H1 (cell line): ENCODE measurements around the gene KCNQ1. TPM values are rescaled to one million over a fixed set of nuclear protein-coding genes. Genes with fewer than 3 reads are reported as not detected.

Source experiments
- CTBP2 ChIP-seq: IDR thresholded peaks from 2 replicates; pipeline ENCODE4 v1.7.0; 2011; ENCODE audit warnings: borderline replicate concordance, mild to moderate bottlenecking, moderate library complexity, mixed read lengths, low read length; ENCODE audit not compliant: insufficient read depth, insufficient read length
- FOSL1 ChIP-seq: IDR thresholded peaks from 2 replicates; pipeline ENCODE4 v1.6.1; 2011; ENCODE audit warnings: mild to moderate bottlenecking, low read depth, low read length, moderate library complexity; ENCODE audit not compliant: insufficient read depth
- KDM1A ChIP-seq: fragments of 200-600, 300-600 bp; sonication (generic); IDR thresholded peaks from 2 replicates; pipeline ENCODE4 v1.7.1; 2016; ENCODE audit warnings: mild to moderate bottlenecking, low read length, borderline replicate concordance
- polyA plus RNA-seq, 7 experiments: library from polyadenylated mRNA; depleted of rRNA in 3 of 7; stranded (reverse) in 5 of 7; unstranded in 2 of 7; fragments of >200 nt in 5 of 7; fragments of 200-250 nt in 2 of 7; gene quantifications; 1 replicate in 5 of 7; 2 replicates in 1 of 7; 4 replicates in 1 of 7; pipeline versions ENCODE4 v1.2.1 to v1.2.3, GENCODE V29; 2011 to 2013; ENCODE audit warnings: missing spikeins in 2 of 7, mixed read lengths in 2 of 7
- total RNA-seq: library from RNA; stranded (reverse); fragmentation: NEBNext Ultra II Directional; extraction: Animal tissue kit (Norgen Biotek cat#: 25700); gene quantifications from 2 replicates; pipeline ENCODE4 v1.2.1, GENCODE V29; 2021
- TF ChIP-seq, protein P1 (sequence below): fragments of 300-600 bp; sonication (generic); IDR thresholded peaks from 2 replicates; pipeline ENCODE4 v1.7.1; 2012; ENCODE audit warnings: low read length, moderate library complexity, mild to moderate bottlenecking, inconsistent platforms; ENCODE audit not compliant: insufficient replicate concordance
- TF ChIP-seq, protein P2 (sequence below), 3 experiments: IDR thresholded peaks; 1 replicate in 2 of 3; 2 replicates in 1 of 3; pipeline versions ENCODE4 v1.5.1 to v1.6.1; 2011; ENCODE audit warnings: low read length in 3 of 3, mild to moderate bottlenecking in 3 of 3, inconsistent platforms in 2 of 3, low read depth in 1 of 3, moderate library complexity in 1 of 3; ENCODE audit not compliant: insufficient read depth in 1 of 3; ENCODE audit errors: control extremely low read depth in 1 of 3

The KCNQ1 gene
- total and polyA plus RNA-seq, 2 of the 8 experiments (the other 6 are each of a cell fraction or from before 2014, with no cell fraction given), result 1.9 to 2.0 TPM

DNA sequence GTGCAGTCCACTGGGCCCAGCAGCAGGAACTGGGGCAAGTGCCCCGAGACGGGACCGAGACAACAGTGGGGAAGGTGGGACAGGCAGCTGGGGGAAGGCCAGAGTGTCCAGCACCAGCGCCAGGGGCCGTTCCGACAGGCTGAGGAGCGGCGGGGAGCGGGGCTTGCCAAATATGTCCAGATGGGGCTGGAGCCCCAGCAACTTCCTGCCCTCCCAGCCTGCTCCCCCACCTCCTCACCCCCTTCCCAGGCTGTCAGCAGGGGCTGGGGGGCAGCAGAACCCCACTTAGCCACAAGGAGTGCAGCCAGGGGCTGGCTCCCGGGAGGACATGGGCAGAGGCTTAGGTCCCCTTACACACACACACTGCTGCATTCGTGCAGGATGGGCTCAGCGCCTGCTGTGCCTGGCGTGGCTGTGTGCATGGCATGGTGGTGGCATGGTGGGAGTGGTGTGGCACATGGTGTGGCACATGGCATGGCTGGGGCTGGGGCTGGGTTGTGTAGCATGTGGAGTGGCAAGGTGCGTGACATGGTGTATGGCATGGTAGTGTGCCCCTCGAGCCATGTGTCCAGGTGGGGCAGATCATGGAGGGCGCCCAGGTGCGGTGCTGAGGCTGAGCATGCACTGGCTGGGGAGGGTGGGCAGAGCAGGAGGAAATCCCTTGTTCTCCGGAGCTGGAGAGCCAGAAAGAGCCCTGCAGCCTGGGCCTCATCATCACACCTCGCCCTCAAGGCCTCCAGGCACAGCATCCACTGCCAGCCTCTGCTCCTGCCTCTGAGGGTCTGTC is 389.1 kb downstream of the KCNQ1 start (continued):
- TF ChIP-seq, protein P1, sequence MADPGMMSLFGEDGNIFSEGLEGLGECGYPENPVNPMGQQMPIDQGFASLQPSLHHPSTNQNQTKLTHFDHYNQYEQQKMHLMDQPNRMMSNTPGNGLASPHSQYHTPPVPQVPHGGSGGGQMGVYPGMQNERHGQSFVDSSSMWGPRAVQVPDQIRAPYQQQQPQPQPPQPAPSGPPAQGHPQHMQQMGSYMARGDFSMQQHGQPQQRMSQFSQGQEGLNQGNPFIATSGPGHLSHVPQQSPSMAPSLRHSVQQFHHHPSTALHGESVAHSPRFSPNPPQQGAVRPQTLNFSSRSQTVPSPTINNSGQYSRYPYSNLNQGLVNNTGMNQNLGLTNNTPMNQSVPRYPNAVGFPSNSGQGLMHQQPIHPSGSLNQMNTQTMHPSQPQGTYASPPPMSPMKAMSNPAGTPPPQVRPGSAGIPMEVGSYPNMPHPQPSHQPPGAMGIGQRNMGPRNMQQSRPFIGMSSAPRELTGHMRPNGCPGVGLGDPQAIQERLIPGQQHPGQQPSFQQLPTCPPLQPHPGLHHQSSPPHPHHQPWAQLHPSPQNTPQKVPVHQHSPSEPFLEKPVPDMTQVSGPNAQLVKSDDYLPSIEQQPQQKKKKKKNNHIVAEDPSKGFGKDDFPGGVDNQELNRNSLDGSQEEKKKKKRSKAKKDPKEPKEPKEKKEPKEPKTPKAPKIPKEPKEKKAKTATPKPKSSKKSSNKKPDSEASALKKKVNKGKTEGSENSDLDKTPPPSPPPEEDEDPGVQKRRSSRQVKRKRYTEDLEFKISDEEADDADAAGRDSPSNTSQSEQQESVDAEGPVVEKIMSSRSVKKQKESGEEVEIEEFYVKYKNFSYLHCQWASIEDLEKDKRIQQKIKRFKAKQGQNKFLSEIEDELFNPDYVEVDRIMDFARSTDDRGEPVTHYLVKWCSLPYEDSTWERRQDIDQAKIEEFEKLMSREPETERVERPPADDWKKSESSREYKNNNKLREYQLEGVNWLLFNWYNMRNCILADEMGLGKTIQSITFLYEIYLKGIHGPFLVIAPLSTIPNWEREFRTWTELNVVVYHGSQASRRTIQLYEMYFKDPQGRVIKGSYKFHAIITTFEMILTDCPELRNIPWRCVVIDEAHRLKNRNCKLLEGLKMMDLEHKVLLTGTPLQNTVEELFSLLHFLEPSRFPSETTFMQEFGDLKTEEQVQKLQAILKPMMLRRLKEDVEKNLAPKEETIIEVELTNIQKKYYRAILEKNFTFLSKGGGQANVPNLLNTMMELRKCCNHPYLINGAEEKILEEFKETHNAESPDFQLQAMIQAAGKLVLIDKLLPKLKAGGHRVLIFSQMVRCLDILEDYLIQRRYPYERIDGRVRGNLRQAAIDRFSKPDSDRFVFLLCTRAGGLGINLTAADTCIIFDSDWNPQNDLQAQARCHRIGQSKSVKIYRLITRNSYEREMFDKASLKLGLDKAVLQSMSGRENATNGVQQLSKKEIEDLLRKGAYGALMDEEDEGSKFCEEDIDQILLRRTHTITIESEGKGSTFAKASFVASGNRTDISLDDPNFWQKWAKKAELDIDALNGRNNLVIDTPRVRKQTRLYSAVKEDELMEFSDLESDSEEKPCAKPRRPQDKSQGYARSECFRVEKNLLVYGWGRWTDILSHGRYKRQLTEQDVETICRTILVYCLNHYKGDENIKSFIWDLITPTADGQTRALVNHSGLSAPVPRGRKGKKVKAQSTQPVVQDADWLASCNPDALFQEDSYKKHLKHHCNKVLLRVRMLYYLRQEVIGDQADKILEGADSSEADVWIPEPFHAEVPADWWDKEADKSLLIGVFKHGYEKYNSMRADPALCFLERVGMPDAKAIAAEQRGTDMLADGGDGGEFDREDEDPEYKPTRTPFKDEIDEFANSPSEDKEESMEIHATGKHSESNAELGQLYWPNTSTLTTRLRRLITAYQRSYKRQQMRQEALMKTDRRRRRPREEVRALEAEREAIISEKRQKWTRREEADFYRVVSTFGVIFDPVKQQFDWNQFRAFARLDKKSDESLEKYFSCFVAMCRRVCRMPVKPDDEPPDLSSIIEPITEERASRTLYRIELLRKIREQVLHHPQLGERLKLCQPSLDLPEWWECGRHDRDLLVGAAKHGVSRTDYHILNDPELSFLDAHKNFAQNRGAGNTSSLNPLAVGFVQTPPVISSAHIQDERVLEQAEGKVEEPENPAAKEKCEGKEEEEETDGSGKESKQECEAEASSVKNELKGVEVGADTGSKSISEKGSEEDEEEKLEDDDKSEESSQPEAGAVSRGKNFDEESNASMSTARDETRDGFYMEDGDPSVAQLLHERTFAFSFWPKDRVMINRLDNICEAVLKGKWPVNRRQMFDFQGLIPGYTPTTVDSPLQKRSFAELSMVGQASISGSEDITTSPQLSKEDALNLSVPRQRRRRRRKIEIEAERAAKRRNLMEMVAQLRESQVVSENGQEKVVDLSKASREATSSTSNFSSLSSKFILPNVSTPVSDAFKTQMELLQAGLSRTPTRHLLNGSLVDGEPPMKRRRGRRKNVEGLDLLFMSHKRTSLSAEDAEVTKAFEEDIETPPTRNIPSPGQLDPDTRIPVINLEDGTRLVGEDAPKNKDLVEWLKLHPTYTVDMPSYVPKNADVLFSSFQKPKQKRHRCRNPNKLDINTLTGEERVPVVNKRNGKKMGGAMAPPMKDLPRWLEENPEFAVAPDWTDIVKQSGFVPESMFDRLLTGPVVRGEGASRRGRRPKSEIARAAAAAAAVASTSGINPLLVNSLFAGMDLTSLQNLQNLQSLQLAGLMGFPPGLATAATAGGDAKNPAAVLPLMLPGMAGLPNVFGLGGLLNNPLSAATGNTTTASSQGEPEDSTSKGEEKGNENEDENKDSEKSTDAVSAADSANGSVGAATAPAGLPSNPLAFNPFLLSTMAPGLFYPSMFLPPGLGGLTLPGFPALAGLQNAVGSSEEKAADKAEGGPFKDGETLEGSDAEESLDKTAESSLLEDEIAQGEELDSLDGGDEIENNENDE, result no peak
- no peak for TF ChIP-seq KDM1A
- TF ChIP-seq, protein P2, sequence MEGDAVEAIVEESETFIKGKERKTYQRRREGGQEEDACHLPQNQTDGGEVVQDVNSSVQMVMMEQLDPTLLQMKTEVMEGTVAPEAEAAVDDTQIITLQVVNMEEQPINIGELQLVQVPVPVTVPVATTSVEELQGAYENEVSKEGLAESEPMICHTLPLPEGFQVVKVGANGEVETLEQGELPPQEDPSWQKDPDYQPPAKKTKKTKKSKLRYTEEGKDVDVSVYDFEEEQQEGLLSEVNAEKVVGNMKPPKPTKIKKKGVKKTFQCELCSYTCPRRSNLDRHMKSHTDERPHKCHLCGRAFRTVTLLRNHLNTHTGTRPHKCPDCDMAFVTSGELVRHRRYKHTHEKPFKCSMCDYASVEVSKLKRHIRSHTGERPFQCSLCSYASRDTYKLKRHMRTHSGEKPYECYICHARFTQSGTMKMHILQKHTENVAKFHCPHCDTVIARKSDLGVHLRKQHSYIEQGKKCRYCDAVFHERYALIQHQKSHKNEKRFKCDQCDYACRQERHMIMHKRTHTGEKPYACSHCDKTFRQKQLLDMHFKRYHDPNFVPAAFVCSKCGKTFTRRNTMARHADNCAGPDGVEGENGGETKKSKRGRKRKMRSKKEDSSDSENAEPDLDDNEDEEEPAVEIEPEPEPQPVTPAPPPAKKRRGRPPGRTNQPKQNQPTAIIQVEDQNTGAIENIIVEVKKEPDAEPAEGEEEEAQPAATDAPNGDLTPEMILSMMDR (IDR thresholded peaks at IDR 0.05; ENCODE audit: control extremely low read depth in 1 of 3, insufficient read depth in 1 of 3, low read depth in 1 of 3, low read length in 3 of 3), result no peak
- no peak for TF ChIP-seq CTBP2
- TF ChIP-seq FOSL1, result no peak
